Measurements from ENCODE around the gene SLFN5. TPM values are rescaled to one million over a fixed set of nuclear protein-coding genes. Genes with fewer than 3 reads are reported as not detected.
"Not testable (repeated sequence)": the region's sequence is repeated elsewhere in the genome, so short reads cannot be mapped to it uniquely, and the experiment has no call there.

The SLFN5 gene
- total RNA-seq, 1 donor from 2014 or later = 8.8 TPM

GRCh38 chr17:35278876-35279275 lies 36.0 kb downstream of the SLFN5 start:
- peaks cover 13% of the 10 kb centered on the region for H3K9me3 Mint-ChIP-seq
- intact Hi-C loops (cut with micrococcal nuclease) = not testable (repeated sequence)
- H3K4me1 Mint-ChIP-seq (ENCODE audit: low read depth) = peaks cover 18% of the 10 kb centered on the region

GRCh38 chr17:35283767-35284166 lies 40.9 kb downstream of the SLFN5 start:
- peaks cover 27% of the 10 kb centered on the region for H3K4me1 Mint-ChIP-seq (ENCODE audit: low read depth)
- H3K9me3 Mint-ChIP-seq = peaks cover 8% of the 10 kb centered on the region
- no peak overlapping the region for H3K4me3 Mint-ChIP-seq (ENCODE audit: low read depth)
- H3K27me3 Mint-ChIP-seq (ENCODE audit: low read depth) = peaks cover 4% of the 10 kb centered on the region
- intact Hi-C loops (cut with micrococcal nuclease) = no loop called here
- DNase-seq (ENCODE audit: low spot score) = no peak
- no peak overlapping the region for H3K27ac Mint-ChIP-seq
- H3K36me3 Mint-ChIP-seq (ENCODE audit: low read depth) = peaks cover 5% of the 10 kb centered on the region

More at GRCh38 chr17:35278876-35279275, 36.0 kb downstream of the SLFN5 start:
- H3K36me3 Mint-ChIP-seq (ENCODE audit: low read depth) = peaks cover 14% of the 10 kb centered on the region
- DNase-seq (ENCODE audit: low spot score); H3K4me3 Mint-ChIP-seq (ENCODE audit: low read depth); H3K27ac Mint-ChIP-seq: not testable (repeated sequence)
- peaks cover 23% of the 10 kb centered on the region for H3K27me3 Mint-ChIP-seq (ENCODE audit: low read depth)

GRCh38 chr17:35284955-35285354 lies 42.1 kb downstream of the SLFN5 start:
- no peak overlapping the region for H3K4me3 Mint-ChIP-seq (ENCODE audit: low read depth)
- H3K36me3 Mint-ChIP-seq (ENCODE audit: low read depth) = peaks cover 12% of the 10 kb centered on the region
- H3K4me1 Mint-ChIP-seq (ENCODE audit: low read depth) = peaks cover 38% of the 10 kb centered on the region
- H3K27me3 Mint-ChIP-seq (ENCODE audit: low read depth) = peaks cover 7% of the 10 kb centered on the region
- intact Hi-C loops (cut with micrococcal nuclease) = no loop called here
- no peak overlapping the region for H3K27ac Mint-ChIP-seq
- H3K9me3 Mint-ChIP-seq = peaks cover 20% of the 10 kb centered on the region
- no peak for DNase-seq (ENCODE audit: low spot score)

GRCh38 chr17:35286120-35286781 lies 43.4 kb downstream of the SLFN5 start:
- peak; percentile 19 for DNase-seq (ENCODE audit: low spot score)
- Mint-ChIP-seq H3K9me3 (peaks cover 23% of the 10 kb centered on the region), H3K4me3 (ENCODE audit: low read depth) (no peak overlapping the region), H3K36me3 (ENCODE audit: low read depth) (peaks cover 12% of the 10 kb centered on the region), H3K27ac (peak overlapping the region; percentile 28), H3K27me3 (ENCODE audit: low read depth) (peaks cover 12% of the 10 kb centered on the region), H3K4me1 (ENCODE audit: low read depth) (peaks cover 38% of the 10 kb centered on the region)
- intact Hi-C loops (cut with micrococcal nuclease) = loop anchor here (2.0 kb wide), 1 partner anchor 31 kb away; no protein-coding TSS in a partner anchor

- peaks cover 15% of the 10 kb centered on the region for H3K27me3 Mint-ChIP-seq (ENCODE audit: low read depth)
- peaks cover 42% of the 10 kb centered on the region for H3K4me1 Mint-ChIP-seq (ENCODE audit: low read depth)
- H3K27ac Mint-ChIP-seq = no peak overlapping the region
- peaks cover 12% of the 10 kb centered on the region for H3K36me3 Mint-ChIP-seq (ENCODE audit: low read depth)
- no peak for DNase-seq (ENCODE audit: low spot score)
- intact Hi-C loops (cut with micrococcal nuclease) = loop anchor here (2.0 kb wide), 1 partner anchor 33 kb away; no protein-coding TSS in a partner anchor
- H3K9me3 Mint-ChIP-seq = peaks cover 23% of the 10 kb centered on the region
- H3K4me3 Mint-ChIP-seq (ENCODE audit: low read depth) = no peak overlapping the region
Observed at GRCh38 chr17:35287286-35287811, 44.5 kb downstream of the SLFN5 start.

- no peak for DNase-seq (ENCODE audit: low spot score)
- intact Hi-C loops (cut with micrococcal nuclease) = loop anchor here (1.0 kb wide), 1 partner anchor 46 kb away; the partner anchor contains the start of gene SLFN5
- Mint-ChIP-seq H3K4me1 (ENCODE audit: low read depth) (peaks cover 42% of the 10 kb centered on the region), H3K27ac (peak overlapping the region; percentile 29), H3K9me3 (peaks cover 23% of the 10 kb centered on the region), H3K27me3 (ENCODE audit: low read depth) (peaks cover 29% of the 10 kb centered on the region), H3K36me3 (ENCODE audit: low read depth) (peaks cover 12% of the 10 kb centered on the region), H3K4me3 (ENCODE audit: low read depth) (peak overlapping the region; percentile 34)
Observed at GRCh38 chr17:35289222-35289621, 46.4 kb downstream of the SLFN5 start.

GRCh38 chr17:35291802-35292201 lies 48.9 kb downstream of the SLFN5 start:
- peaks cover 29% of the 10 kb centered on the region for H3K4me1 Mint-ChIP-seq (ENCODE audit: low read depth)
- no peak overlapping the region for H3K4me3 Mint-ChIP-seq (ENCODE audit: low read depth)
- H3K27ac Mint-ChIP-seq = no peak overlapping the region
- intact Hi-C loops (cut with micrococcal nuclease) = no loop called here
- peaks cover 30% of the 10 kb centered on the region for H3K27me3 Mint-ChIP-seq (ENCODE audit: low read depth)
- H3K9me3 Mint-ChIP-seq = peaks cover 38% of the 10 kb centered on the region
- peaks cover 16% of the 10 kb centered on the region for H3K36me3 Mint-ChIP-seq (ENCODE audit: low read depth)
- no peak for DNase-seq (ENCODE audit: low spot score)

GRCh38 chr17:35293151-35293847 lies 50.4 kb downstream of the SLFN5 start:
- Mint-ChIP-seq H3K9me3 (peaks cover 48% of the 10 kb centered on the region), H3K36me3 (ENCODE audit: low read depth) (peaks cover 13% of the 10 kb centered on the region), H3K4me1 (ENCODE audit: low read depth) (peaks cover 19% of the 10 kb centered on the region), H3K27ac (no peak overlapping the region), H3K4me3 (ENCODE audit: low read depth) (no peak overlapping the region), H3K27me3 (ENCODE audit: low read depth) (peaks cover 40% of the 10 kb centered on the region)
- DNase-seq (ENCODE audit: low spot score) = no peak
- intact Hi-C loops (cut with micrococcal nuclease) = no loop called here

GRCh38 chr17:35294756-35295155 lies 51.9 kb downstream of the SLFN5 start:
- H3K9me3 Mint-ChIP-seq = peaks cover 44% of the 10 kb centered on the region
- H3K4me1 Mint-ChIP-seq (ENCODE audit: low read depth) = peaks cover 5% of the 10 kb centered on the region
- DNase-seq (ENCODE audit: low spot score) = no peak
- H3K36me3 Mint-ChIP-seq (ENCODE audit: low read depth) = peaks cover 7% of the 10 kb centered on the region
- no peak overlapping the region for H3K27ac Mint-ChIP-seq
- intact Hi-C loops (cut with micrococcal nuclease) = no loop called here
- peaks cover 44% of the 10 kb centered on the region for H3K27me3 Mint-ChIP-seq (ENCODE audit: low read depth)
- no peak overlapping the region for H3K4me3 Mint-ChIP-seq (ENCODE audit: low read depth)

GRCh38 chr17:35295686-35296085 lies 52.8 kb downstream of the SLFN5 start:
- H3K27me3 Mint-ChIP-seq (ENCODE audit: low read depth) = peaks cover 41% of the 10 kb centered on the region
- no peak for DNase-seq (ENCODE audit: low spot score)
- H3K4me3 Mint-ChIP-seq (ENCODE audit: low read depth) = no peak overlapping the region
- peaks cover 4% of the 10 kb centered on the region for H3K4me1 Mint-ChIP-seq (ENCODE audit: low read depth)
- no peak overlapping the region for H3K27ac Mint-ChIP-seq
- H3K36me3 Mint-ChIP-seq (ENCODE audit: low read depth) = peaks cover 7% of the 10 kb centered on the region
- intact Hi-C loops (cut with micrococcal nuclease) = no loop called here
- H3K9me3 Mint-ChIP-seq = peaks cover 44% of the 10 kb centered on the region

GRCh38 chr17:35297666-35298065 lies 54.8 kb downstream of the SLFN5 start:
- intact Hi-C loops (cut with micrococcal nuclease) = no loop called here
- DNase-seq (ENCODE audit: low spot score) = no peak
- Mint-ChIP-seq H3K4me3 (ENCODE audit: low read depth) (no peak overlapping the region), H3K27ac (no peak overlapping the region), H3K9me3 (peaks cover 64% of the 10 kb centered on the region), H3K36me3 (ENCODE audit: low read depth) (peaks cover 13% of the 10 kb centered on the region), H3K27me3 (ENCODE audit: low read depth) (peaks cover 31% of the 10 kb centered on the region), H3K4me1 (ENCODE audit: low read depth) (no peaks in the 10 kb centered on the region)

GRCh38 chr17:35298639-35299038 lies 55.8 kb downstream of the SLFN5 start:
- H3K36me3 Mint-ChIP-seq (ENCODE audit: low read depth) = peaks cover 14% of the 10 kb centered on the region
- DNase-seq (ENCODE audit: low spot score) = no peak
- no peak overlapping the region for H3K27ac Mint-ChIP-seq
- intact Hi-C loops (cut with micrococcal nuclease) = no loop called here
- H3K27me3 Mint-ChIP-seq (ENCODE audit: low read depth) = peaks cover 25% of the 10 kb centered on the region
- H3K9me3 Mint-ChIP-seq = peaks cover 72% of the 10 kb centered on the region
- no peak overlapping the region for H3K4me3 Mint-ChIP-seq (ENCODE audit: low read depth)
- H3K4me1 Mint-ChIP-seq (ENCODE audit: low read depth) = no peaks in the 10 kb centered on the region

- intact Hi-C loops (cut with micrococcal nuclease) = no loop called here
- Mint-ChIP-seq H3K4me3 (ENCODE audit: low read depth) (no peak overlapping the region), H3K27ac (no peak overlapping the region), H3K27me3 (ENCODE audit: low read depth) (peaks cover 20% of the 10 kb centered on the region), H3K36me3 (ENCODE audit: low read depth) (peaks cover 17% of the 10 kb centered on the region), H3K4me1 (ENCODE audit: low read depth) (no peaks in the 10 kb centered on the region), H3K9me3 (peaks cover 77% of the 10 kb centered on the region)
- no peak for DNase-seq (ENCODE audit: low spot score)
Observed at GRCh38 chr17:35299135-35299534, 56.3 kb downstream of the SLFN5 start.
